Stimulated activated CD4-positive, alpha-beta T cell treated with anti-CD3 and anti-CD28 coated beads, Interleukin-4, amount 100 ng/mL, for 48 hours (primary cell): Measurements from ENCODE around the gene TBCA.
"Not testable (repeated sequence)": the region's sequence is repeated elsewhere in the genome, so short reads cannot be mapped to it uniquely, and the experiment has no call there.

Source experiments
- DNase-seq, 2 donors: peaks; one replicate each; pipeline ENCODE4 v3.0.0-alpha.2; 2020; ENCODE audit warnings: low read depth in 2 of 2

The TBCA gene

DNA sequence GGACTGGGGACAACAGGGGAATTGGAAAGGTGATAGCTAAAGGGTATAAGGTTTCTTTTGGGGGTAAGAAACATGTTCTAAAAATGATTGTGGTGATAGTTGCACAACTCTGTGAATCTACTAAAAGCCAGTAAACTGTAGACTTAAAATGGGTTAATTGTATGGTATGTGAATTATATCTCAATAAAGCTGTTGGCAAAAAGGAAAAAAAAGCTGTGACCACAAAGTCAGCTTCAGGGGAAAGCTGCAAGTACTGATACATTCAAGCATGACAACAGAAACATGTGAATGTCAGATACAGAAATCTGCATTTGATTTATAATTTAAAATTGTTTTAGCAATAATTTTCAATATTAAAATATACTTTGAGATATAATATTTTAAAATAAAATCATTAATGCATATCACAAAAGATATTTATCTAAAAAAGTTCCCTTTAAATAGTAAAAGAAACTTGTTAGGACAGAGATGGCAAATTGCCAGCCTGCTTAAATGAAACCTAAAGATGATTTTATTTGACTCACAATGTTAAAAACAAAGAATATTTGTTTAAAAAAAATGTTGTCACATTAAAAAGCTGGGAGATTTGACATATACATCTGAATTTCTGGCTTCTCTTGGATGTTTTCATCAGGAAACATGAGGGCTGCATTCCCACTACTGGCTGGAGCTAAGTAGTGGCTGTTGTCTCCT lies 66.0 kb downstream of the TBCA start:
- DNase-seq, result no peak

DNA sequence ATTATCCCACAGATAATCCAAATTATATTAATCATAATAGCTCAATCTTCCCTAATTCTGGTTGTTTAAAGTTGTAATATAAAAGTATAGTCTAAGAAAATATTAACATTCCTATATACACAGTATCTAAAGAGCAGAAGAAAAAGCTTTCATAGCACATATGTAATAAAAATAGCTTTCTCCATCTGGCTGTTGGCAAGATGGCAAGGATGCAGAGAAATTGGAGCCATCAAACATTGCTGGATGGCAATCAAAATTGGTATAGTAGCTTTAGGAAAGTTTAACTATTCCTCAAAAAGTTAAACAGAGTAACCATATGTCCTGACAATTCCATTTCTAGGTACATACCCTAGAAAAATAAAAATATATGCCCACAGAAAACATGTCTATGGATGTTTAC lies 66.8 kb downstream of the TBCA start:
- no peak for DNase-seq

DNA sequence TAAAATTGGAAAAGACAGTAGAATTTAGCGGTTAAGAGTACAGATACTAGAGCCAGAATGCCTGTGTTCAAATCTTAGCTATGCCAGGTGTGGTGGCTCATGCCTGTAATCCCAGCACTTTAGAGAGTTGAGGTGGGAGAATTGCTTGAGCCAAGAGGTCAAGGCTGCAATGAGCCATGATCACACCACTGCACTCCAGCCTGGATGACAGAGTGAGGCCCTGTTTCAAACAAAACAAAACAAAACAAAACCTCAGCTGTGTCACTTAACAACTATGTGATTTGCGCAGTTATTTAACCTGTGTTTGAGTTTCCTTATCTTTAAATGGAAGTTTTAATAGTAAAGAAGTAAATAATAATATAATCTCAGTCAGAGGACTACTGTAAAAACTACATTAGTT lies 68.3 kb downstream of the TBCA start:
- DNase-seq, result no peak

DNA sequence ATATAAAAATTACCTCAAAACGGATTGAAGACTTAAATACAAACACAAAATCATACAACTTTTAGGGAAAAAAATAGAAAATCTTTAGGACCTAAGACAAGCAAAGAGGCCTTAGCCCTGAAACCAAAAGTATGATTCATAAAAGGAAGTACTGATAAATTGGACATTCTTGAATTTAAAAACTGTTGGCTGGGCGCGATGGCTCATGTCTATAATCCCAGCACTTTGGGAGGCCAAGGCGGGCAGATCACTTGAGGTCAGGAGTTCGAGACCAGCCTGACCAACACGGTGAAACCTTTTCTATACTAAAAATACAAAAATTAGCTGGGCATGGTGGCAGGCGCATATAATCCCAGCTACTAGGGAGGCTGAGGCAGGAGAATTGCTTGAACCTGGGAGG lies 76.6 kb downstream of the TBCA start:
- DNase-seq, result not testable (repeated sequence)

DNA sequence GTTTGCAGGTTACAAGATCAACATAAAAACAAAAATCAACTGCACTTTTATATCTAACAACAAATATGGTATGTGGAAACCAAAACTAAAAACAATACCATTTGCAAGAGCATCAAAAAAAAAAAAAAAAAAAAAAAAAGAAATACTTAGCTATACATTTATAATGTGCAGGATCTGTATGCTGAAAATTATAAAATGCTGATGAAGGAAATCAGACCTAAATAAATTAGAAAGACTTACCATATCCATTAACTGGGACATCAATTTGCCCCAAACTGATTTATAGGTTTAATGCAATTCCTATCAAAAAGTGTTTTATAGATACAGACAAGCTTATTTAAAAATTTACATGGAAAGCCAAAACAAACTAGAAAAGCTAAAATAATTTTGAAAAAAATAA lies 77.2 kb downstream of the TBCA start:
- no peak for DNase-seq

DNA sequence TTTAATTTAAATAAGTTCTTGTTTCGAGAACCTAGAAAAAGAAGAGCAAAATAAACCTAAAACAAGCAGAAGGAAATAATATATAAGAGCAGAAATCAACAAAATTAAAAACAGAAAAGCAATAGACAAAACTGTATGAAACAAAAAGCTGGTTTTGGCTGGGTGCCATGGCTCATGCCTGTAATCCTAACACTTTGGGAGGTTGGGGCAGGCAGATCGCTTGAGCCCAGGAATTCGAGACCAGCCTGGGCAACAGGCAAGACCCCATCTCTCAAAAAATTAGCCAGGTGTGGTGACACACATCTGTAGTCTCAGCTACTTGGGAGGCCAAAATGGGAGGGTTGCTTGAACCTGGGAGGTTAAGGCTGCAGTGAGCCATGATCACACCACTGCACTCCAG lies 78.4 kb downstream of the TBCA start:
- no peak for DNase-seq

DNA sequence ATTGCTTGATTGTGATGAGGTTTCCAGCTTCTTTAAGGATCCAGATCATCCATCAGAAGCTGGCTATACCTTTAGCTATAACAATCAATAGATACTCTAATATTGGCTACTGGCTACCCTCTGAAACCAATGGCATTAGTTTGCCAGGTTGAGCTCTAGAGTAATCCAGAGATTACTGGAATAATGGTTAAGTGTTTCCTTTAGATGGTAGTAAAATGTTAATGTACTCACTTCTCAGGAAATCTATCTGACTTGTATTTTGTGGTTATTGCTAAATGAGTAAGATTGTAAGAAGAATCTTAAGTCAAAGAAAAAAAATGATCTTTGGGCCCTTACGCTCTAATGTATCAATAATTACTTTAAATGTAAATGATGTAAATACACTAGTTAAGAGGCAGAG lies 80.0 kb downstream of the TBCA start:
- no peak for DNase-seq

DNA sequence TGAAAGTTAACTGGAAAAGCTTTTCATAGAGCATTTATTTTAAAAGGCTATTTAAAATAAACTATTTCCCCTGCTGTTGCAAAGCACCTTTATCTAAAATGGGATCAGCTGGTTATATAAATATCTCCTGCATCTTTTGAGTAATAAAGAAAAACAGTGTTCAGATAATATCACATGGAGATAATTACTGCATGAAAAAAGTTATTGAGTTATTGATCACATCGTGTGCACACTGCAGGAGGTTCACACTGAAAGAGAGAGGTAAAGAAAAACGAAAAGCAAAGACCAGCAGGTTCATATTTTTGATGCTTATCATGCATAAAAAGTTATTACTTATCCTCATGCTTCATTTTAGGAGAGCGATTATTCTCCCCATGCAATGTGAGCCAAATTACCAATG lies 82.2 kb downstream of the TBCA start:
- DNase-seq, result no peak

DNA sequence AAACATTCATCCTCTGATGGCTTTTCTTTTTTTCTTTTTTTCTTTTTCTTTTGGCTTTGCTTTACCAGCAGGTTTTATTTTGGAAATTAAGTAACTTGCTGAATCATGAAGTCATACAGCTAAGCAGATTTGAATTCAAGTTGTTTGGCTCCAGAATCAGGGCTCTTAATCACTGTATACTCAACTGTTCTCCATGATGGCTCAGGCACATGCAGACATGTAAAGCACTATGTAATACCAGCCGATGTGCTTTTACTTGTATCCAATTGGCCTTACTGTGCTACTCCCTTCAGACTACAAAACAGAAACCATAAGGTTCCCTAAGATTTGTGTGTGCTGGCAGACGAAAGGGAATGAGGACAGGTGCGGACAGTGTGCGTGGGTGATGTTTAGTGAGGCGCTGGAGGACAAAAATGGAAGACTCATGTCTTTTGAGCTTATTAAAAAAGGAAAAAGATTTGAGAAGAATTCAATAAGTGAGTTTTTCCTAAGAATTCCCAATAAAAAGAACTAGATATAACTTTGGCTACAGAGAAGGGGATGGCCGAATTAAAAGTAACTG lies 92.9 kb downstream of the TBCA start:
- DNase-seq, result no peak

DNA sequence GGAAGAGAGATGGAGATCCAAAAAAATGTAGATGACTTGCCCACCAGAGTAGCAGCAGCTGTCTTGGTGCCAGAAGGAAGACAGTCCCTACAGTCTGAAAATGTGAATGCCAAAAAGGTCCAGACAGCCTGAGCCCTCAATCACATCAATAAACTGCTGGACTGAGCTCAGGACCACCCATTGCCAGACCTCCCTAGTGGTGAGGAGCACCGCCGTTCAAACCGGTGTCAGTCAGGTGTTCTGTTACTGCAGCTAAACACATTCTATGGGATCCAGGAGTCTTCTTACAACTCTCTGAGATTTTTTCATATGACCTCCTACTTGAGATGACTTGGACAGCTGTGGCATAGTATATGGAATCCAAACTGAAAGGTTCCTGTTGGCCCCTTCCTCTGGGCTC lies 105.6 kb downstream of the TBCA start:
- DNase-seq, result no peak

DNA sequence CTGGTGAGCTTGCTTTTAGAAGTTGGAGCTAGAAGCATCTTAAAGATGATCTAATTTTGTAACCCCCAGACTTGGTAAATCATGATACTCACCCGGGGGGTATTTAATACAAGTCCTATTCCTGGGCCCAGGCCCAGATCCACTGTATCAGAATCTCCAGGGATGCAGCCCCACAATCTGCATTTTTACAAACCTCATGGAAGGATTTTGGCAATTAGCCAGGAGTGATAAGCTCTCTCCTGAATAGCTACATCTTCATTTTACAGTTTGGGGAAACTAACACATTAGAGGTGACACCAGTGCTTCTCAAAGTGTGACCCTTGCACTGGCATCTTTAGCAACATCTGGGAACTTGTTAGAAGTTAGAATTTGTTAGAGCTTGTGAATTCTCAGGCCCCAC lies 106.5 kb downstream of the TBCA start:
- no peak for DNase-seq

DNA sequence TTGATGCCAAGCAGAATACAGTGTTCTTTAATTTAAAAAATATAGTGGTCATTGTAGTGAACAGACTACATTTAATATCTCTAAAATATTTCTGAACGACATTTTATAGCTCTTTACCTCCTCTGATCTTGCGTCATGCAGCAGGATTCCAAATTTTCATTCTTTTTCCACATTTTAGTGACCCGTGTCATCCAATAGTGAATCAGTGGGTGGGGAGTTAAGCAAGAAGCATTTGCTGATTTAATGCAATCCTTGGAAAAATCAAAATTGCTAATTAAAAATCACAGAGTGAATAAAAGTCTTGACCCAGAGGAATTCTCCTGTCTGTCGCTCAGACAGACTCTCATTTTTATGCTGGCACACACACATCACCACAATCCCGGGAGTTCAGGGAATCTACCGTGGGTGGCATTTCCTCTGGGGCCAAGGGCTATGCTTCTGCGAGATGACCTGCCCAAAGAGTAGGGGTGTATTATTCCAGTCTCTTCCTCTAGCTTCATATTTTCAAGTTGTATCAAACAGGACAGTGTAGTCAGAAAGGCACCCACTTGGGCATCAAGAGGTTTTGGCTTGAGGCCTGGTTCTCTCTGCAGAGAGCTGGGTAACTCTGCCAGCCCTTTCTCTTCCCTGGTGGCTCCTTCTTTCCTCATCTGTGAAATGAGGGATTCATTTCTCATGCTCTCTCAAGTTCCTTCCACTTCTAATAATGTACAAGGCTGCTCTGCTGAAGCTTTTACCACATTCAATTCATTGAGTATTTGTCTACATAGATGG lies 112.9 kb downstream of the TBCA start:
- no peak for DNase-seq

DNA sequence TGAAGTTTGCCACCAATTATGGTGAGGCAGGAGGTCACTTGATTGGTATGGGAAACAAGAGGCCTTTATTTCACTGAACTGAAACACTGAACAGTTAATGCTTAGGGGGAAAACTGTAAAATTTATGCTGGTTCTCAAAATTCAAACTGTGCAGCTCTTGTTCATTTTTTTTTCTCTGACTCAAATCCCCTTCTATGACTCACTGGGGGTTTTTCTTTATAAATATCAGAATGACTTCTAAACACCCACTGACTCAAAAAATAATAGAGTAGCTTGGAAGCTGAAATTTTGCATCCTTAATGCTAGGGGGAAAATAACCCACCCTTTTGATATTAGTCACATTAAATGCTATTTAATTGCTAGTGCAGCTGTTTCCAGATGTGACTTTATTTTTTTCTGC lies 113.5 kb downstream of the TBCA start:
- no peak for DNase-seq

DNA sequence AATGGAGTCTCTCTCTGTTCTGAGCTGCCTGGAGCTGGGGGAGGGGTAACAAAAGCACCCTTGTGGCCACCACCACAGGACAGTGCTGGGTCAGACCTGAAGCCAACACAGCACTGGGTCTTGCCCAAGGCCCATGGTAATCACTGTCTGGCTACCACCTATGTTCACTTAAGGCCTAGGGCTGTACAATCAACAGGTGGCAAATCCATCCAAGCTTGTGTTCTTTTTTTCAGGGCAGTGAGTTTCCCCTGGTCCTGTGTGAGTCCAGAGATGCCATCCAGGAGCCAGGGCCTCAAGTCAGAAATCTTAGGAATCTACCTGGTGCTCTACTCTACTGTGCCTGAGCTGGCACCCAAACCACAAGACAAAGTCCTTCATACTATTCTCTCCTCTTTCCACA lies 117.5 kb downstream of the TBCA start:
- DNase-seq, result no peak

DNA sequence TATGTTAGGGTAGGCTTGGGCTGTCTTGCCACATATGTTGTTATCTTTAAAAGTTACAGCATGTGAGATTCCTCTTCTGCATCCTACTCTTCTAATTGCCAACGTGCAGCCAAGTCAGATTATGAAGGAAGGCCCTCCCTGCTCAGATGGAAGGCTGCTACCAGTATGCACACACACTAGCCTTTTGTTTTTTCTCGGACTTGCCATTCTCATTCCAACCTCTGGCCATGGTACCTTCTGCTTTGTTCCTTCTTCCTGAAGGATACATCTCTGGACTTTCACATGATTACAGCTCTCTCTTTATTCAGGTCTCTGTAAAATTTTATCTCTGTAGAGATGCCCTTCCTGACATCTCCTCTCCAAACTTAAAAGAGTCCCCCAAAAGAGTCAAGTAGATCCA lies 124.8 kb downstream of the TBCA start:
- no peak for DNase-seq

DNA sequence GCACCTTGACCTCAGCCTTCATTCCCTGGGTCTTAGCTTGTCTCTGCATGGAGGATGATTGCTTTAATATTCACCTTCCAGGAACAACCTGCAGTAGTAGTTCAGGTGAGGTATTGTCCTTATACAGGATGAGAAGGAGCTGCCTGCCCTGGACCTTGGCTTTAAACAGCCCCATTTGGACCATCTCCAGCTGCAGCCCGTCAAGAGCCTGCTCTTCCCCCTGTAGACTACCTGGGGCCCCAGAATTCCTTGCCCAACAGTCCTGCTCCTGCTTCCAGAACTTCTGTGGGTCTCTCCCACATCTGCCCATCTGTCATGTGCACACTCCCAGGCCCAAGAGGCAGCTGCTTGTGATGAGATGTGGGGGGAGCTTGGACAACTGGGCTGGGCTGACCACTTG lies 125.5 kb downstream of the TBCA start:
- no peak for DNase-seq

DNA sequence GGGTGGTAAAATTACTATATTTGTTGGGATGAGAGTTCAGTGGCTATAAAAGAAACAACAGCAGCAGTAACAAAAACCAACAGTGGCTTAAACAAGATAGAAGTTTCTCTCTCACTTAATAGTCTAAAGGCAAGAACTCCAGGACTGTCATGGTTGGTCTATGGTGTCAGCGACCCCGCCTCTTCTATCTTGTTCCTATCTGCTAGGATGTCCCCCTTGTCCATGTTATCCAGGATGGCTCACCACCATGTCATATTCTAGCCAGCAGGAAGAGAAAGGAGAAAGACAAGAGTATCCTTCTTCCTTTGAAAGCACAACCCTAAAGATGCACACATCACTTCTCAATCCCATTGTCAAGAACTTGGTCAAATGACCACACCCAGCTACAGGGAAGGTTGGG lies 126.4 kb downstream of the TBCA start:
- DNase-seq, result no peak

DNA sequence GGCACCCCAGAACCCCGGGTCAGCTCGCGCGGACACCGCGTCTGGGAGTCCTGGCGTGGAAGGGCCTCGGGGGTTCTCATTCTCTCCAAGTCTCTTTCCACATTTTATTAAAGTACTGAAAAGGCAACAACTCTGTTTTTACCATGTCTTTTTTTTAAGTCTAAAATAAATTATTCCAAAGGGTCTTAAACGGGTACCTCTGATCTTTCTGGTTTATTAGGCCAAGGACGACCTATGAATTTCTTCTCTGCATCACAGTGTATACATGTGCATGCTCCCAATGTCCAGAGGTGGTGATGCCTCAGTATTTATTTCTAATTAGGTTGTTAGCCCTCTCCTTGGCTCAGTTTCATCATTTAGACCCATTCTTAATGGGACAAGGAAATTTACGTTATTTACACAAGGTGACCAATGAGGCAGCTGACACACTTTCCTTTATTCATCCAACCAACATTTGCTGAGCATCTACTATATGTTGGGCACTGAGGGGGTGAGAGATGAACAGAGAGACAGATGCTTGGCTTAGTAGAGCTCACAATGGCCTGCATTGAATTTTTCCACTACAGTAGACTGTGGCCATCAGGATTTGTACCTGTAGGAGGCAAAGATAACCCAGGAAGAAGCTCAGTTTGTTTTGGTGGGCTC lies 130.0 kb downstream of the TBCA start:
- no peak for DNase-seq

DNA sequence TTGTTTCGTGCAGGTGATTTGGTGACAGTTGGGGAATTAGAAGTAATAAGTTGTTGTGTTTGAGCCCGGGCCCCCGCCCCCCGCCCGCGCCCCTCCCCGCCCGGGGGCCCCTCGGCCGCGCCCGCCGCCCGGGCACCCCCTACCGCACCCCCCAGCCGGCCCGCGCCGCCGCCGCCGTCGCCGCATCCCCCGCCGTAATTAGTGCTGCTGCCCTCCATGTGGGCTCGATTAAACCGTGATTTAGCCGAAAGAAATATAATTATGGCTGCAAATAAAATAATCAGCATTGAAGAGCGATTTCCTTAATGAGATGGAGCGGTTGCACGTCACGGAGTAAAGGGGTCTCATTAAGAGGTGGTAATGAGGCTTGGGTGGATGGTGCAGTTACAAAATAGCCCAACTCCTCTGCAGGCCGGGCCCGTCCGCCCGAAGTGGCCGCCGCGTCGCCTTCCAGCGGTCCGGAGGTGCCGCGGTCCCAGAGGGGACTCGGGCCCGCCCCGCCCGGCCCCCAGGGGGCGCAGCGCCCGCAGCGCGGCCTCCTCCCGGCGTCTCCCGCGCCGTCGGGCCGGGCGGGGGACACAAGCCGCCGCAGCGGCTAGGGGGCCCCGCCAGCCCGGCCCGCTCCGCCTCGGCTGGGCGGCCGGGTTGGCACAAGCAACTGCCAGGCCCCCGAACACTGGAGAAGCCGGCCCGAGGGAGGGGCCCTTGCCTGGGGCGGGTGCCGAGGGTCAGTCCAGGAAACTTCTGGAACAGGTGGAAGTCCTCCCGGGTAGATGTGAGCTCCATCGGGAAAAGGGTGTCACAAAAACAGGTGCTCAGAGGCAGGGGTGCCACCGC lies 130.8 kb downstream of the TBCA start:
- peak in 1 of 2 donors; percentile 46 for DNase-seq

DNA sequence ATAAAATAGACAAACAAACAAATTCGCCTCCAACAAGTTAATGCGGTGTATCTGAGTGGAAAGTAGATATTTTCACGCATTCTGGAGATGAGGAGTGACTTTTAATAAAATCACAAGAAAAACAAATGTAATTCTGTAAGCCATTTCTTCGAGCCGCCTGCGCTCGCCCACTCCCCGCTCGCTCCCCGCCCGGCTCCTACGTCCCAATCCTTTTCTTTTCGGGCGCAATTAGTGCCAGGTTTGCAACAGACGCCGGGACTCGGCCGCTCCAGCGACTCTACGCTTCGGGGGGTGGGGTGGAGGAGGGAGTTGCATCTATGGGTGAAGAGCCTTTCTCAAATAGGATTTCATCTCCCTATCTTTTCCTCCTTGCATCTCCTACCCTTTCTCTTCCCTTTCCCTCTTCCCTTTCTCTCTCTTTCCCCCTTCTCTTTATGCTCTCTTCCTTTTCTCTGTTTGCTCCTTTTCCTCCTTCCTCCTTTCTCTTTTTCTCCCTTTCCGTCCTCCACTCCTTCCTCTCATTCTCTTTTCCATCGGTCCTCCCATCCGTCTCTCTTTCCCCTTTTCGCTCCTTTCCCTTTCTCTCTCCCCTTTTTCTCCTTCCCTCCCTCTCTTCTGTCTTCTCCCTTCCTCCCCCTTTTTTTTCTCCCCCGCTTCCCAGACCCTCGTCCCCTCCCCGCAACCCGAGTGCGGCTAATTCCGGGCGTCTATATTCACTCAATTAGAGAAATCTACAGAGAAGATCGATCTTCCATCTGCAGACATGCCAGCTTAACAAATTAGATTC lies 131.6 kb downstream of the TBCA start:
- no peak for DNase-seq
